Measurements from ENCODE around the gene HSD17B3.

HSD17B3 gene

GRCh38 chr9:96230002-96230401 is 72.0 kb downstream of the HSD17B3 start:
- in situ Hi-C loops (cut with HindIII; ENCODE audit: low sequenced_read_pairs): no loop called here
- no peak overlapping the region for H3K4me3 ChIP-seq (ENCODE audit: low read depth, low read length)
- DNase-seq (ENCODE audit: low read depth, low spot score): no peak
- TF ChIP-seq CTCF (IDR thresholded peaks at IDR 0.05; ENCODE audit: low read depth, low read length): peak; percentile 4

- peak; percentile 52 for TF ChIP-seq CTCF (IDR thresholded peaks at IDR 0.05; ENCODE audit: low read depth, low read length)
- in situ Hi-C loops (cut with HindIII; ENCODE audit: low sequenced_read_pairs): no loop called here
- DNase-seq (ENCODE audit: low read depth, low spot score): no peak
- H3K4me3 ChIP-seq (ENCODE audit: low read depth, low read length): no peak overlapping the region
Measured at GRCh38 chr9:96222132-96222531, 79.8 kb downstream of the HSD17B3 start.

GRCh38 chr9:96219900-96220257 is 82.1 kb downstream of the HSD17B3 start:
- in situ Hi-C loops (cut with HindIII; ENCODE audit: low sequenced_read_pairs): no loop called here
- no peak for DNase-seq (ENCODE audit: low read depth, low spot score)
- TF ChIP-seq CTCF (IDR thresholded peaks at IDR 0.05; ENCODE audit: low read depth, low read length): no peak
- H3K4me3 ChIP-seq (ENCODE audit: low read depth, low read length): no peak overlapping the region

- in situ Hi-C loops (cut with HindIII; ENCODE audit: low sequenced_read_pairs): no loop called here
- TF ChIP-seq CTCF (IDR thresholded peaks at IDR 0.05; ENCODE audit: low read depth, low read length): peak; percentile 68
- DNase-seq (ENCODE audit: low read depth, low spot score): no peak
- no peak overlapping the region for H3K4me3 ChIP-seq (ENCODE audit: low read depth, low read length)
Measured at GRCh38 chr9:96219026-96219899, 82.7 kb downstream of the HSD17B3 start.

- TF ChIP-seq CTCF (IDR thresholded peaks at IDR 0.05; ENCODE audit: low read depth, low read length): peak; percentile 91
- in situ Hi-C loops (cut with HindIII; ENCODE audit: low sequenced_read_pairs): no loop called here
- peak overlapping the region; percentile 17 for H3K4me3 ChIP-seq (ENCODE audit: low read depth, low read length)
- DNase-seq (ENCODE audit: low read depth, low spot score): peak; percentile 59
Measured at GRCh38 chr9:96217754-96218693, 84.0 kb downstream of the HSD17B3 start.

GRCh38 chr9:96217294-96217707 is 84.7 kb downstream of the HSD17B3 start:
- no peak overlapping the region for H3K4me3 ChIP-seq (ENCODE audit: low read depth, low read length)
- TF ChIP-seq CTCF (IDR thresholded peaks at IDR 0.05; ENCODE audit: low read depth, low read length): no peak
- in situ Hi-C loops (cut with HindIII; ENCODE audit: low sequenced_read_pairs): no loop called here
- DNase-seq (ENCODE audit: low read depth, low spot score): no peak
